ENCODE data around the gene SPATA3.

SPATA3 gene

DNA sequence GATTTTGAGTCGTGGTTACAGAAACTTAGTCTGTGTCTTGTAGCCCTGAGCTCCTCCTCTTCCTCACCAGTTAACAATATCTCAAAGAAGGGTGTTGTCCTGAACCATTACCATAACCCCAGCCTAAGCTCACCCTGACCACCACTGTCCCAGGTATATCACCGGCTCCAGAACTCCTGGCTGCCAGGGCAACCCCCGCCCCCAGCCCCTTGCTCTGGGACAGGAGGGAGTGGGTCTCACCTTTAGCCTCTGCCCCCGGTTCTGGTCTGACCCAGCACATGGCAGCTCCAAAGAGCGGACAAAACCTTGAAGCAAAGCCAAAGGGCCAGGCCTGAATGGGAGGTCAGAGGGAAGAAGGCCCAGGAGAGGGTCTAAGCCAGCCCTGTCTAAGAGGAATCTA is 55.2 kb downstream of the SPATA3 start:
- DNase-seq, result no peak

DNA sequence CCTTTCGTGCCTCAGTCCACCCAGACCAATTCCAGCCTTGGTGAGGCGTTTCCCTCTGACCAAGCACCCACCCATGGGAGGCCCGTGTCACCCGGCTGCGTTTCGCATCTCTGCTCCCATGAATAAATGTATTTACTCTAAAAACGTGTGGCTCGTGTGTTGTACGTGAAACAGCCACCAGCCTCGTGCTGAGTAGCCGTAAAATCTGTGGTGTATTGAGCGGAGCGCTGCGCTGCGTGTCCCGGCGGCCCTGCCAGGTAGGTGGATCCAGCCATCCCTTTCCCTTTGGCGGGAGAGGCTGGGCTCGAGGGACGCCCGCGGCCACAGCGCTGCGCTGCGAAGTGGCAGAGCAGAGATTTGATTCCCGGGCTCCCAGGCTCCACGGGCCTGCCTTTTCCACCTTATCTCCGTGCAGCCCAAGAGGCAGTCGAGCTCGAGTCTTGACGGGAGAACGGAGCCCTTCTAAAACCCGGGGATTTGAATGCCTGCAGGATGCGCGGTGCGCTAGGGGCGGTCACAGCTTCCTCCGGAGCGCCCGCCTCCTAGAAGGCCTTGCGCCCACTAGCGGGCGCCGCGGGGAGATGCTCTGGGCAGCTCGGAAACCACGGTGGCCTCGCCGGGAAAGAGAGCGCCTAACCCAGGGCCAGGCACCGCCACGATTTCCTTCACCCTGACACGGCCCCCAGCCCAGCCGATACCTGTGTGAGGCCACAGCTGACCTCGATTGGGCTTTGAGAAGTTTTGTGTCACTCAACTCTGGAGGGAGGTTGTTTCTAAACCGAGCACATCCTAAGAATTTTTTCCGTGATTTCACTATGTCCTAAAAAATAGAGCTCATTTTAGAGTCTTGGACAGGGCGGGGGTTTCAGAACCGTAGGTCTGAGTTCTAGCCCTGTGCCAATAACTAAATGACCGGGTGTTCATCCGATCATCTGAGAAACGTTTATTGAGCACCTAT is 56.9 kb downstream of the SPATA3 start:
- peak; percentile 86 for DNase-seq

DNA sequence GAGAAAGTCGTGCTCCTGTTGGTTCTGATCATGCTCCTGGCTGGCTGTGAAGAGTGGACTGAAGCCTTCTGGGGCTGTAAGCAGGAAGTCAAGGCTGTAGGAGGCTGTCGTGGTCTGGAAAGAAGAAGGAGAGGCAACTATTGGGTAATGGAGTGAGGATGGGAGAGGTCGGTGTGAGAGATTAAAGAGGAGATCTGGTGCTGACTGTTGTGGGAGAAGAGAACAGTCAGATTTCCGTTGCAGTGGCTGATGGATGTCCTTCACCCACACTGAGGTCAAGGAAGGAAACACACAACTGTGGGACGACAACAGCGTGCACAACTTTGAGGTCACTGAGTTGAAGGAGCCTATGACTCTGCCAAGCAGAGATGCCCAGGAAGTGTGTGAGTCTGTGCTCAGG is 57.9 kb downstream of the SPATA3 start:
- DNase-seq, result no peak

DNA sequence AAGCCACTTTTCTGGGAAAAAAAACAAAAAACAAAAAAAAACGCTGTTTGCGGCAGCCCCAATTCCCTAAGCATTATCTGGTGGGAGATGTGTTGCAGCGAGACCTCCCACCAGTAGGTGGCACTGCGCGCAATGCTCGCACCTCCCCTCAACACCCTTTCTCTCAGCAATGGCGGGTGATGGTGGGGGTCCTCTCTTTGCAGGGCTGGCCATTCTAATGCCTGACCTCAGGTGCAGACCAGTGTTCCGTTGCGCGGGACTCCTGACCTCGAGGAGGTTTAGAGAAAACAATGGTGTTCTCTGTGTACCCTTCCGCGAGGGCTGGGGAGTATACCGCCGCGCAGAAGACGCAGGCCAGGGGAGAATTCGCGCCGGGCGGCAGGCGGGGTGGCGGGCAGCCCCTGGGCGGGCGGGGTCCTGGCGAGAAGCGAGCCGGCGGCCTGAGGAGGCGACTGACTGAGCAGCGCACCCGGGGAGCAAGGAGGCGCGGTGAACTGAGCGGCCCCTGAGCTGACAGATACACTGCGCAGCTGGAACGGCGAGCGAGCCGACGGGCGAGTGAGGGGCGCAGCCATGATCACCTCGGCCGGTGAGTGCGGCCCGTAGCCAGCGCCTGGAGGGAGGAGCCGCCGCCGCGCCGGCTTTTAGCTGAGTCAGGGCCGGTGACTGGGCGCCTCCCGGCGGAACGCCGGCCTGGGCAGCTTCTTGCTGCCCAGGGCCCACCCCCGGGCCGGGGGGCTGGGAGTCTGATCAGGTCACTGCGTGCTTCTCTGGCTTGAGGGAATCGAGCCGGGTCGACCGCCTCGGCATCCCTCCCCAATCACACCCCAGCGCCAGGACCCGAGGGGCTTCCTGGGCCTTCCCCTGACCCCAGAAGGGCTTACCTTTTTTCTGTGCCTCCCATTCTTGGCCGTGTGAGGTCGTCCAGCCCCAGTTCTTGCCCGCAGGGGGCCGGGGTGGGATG is 60.8 kb downstream of the SPATA3 start, which contains the start of gene PSMD1:
TSS of gene PSMD1 (plus strand) at position 415 of the 964 bp plus-strand sequence. CDS start at position 574, 159 bp downstream.
- peak; percentile 95 for DNase-seq

DNA sequence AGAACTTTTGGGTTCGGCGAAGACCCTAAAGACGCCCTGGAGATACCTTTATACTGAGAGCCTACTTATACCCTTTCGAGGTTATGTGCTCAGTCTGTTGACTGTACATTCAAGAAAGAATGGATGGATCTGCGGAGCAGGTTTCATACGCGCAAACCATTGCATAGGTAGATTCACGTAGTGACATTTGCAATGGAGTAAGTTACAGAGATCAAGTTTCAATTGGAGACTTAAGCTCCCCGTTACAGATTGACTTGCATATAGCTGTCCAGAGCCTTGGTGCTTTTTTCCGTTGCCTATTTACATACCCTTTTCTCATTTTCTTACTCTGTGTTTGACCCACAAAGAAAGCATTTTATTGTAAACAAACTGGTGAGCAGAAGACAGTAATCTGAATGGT is 61.7 kb downstream of the SPATA3 start:
- DNase-seq, result no peak

Measured in CD4-positive, alpha-beta T cell treated with Interleukin-12 subunit alpha and Interleukin-12 subunit beta, for 1 hour (primary cell).